OCI-LY7 (cell line): ENCODE measurements around the gene BRIP1. TPM values are rescaled to one million over a fixed set of nuclear protein-coding genes. Genes with fewer than 3 reads are reported as not detected.

Source experiments
- BruUV-seq: library from RNA; stranded (reverse); fragments of 400-500 nt; replicated peaks from 2 replicates; lab custom pipeline; 2021; lab: Mats Ljungman, UMichigan
- CTCF ChIA-PET: fragments of 300-600 bp; sonication (Branson Sonifier 250); formaldehyde crosslinking; loops from one replicate; lab custom pipeline; 2022; ENCODE audit warnings: antibody characterized with exemption; ENCODE audit not compliant: unreplicated experiment; lab: Charles Lee
- POLR2A ChIA-PET: fragments of 300-600 bp; sonication (Branson Sonifier 250); formaldehyde crosslinking; loops from one replicate; lab custom pipeline; 2022; ENCODE audit warnings: antibody characterized with exemption; lab: Charles Lee
- DNase-seq: peaks from one replicate; pipeline ENCODE4 v3.0.0-alpha.2; 2015; ENCODE audit warnings: low spot score
- H2AFZ ChIP-seq: fragments of 200-600 bp; sonication (generic), shearing (Covaris generic); 2 replicates; pipeline ENCODE4 v1.6.1; 2014; ENCODE audit warnings: mild to moderate bottlenecking, antibody characterized with exemption, low read length, moderate library complexity
- H3K27ac ChIP-seq: fragments of 200-600 bp; sonication (generic); 2 replicates; pipeline ENCODE4 v1.5.1; 2014; ENCODE audit warnings: mixed run types, low read depth, mild to moderate bottlenecking, moderate library complexity, low read length, inconsistent platforms; ENCODE audit not compliant: poor library complexity, severe bottlenecking
- H3K36me3 ChIP-seq: fragments of 200-600 bp; sonication (generic); 2 replicates; pipeline ENCODE4 v1.6.1; 2014; ENCODE audit warnings: mild to moderate bottlenecking, antibody characterized with exemption, low read length, moderate library complexity, mixed read lengths; ENCODE audit not compliant: insufficient read depth
- H3K4me1 ChIP-seq: fragments of 200-600 bp; sonication (generic); 2 replicates; pipeline ENCODE4 v1.5.1; 2014; ENCODE audit warnings: mild to moderate bottlenecking, low read length; ENCODE audit not compliant: insufficient read depth, poor library complexity, severe bottlenecking
- H3K4me2 ChIP-seq: fragments of 200-600 bp; sonication (generic); 2 replicates; pipeline ENCODE4 v1.6.1; 2014; ENCODE audit warnings: mild to moderate bottlenecking, low read length
- H3K4me3 ChIP-seq: fragments of 200-600 bp; sonication (generic); 2 replicates; pipeline ENCODE4 v1.5.1; 2014; ENCODE audit warnings: mild to moderate bottlenecking, low read depth, low read length; ENCODE audit not compliant: poor library complexity, severe bottlenecking
- H3K79me2 ChIP-seq: fragments of 200-600 bp; sonication (generic); 2 replicates; pipeline ENCODE4 v1.6.1; 2016; ENCODE audit warnings: low read depth, mild to moderate bottlenecking, low read length, moderate library complexity, mixed read lengths; ENCODE audit not compliant: insufficient read depth
- H3K9me2 ChIP-seq: fragments of 200-600 bp; sonication (generic); 2 replicates; pipeline ENCODE4 v1.6.1; 2016; ENCODE audit warnings: mild to moderate bottlenecking, low read length, mixed read lengths; ENCODE audit not compliant: insufficient read depth
- H3K9me3 ChIP-seq: fragments of 200-600 bp; sonication (generic); 2 replicates; pipeline ENCODE4 v1.6.1; 2014; ENCODE audit warnings: mild to moderate bottlenecking, mixed run types, low read length, mixed read lengths
- H4K20me1 ChIP-seq: fragments of 200-600 bp; sonication (generic); 2 replicates; pipeline ENCODE4 v1.6.1; 2014; ENCODE audit warnings: mild to moderate bottlenecking, antibody characterized with exemption, low read length, moderate library complexity, mixed read lengths; ENCODE audit not compliant: insufficient read depth
- EZH2phosphoT487 ChIP-seq: fragments of 200-600 bp; sonication (generic); IDR thresholded peaks from 2 replicates; pipeline ENCODE4 v1.6.1; 2018; ENCODE audit warnings: low read depth, borderline replicate concordance, mild to moderate bottlenecking, mixed run types, antibody characterized with exemption, low read length, moderate library complexity, mixed read lengths
- intact Hi-C: fragments of 100-400 bp; cut with micrococcal nuclease; formaldehyde crosslinking; loops from one replicate; pipeline ENCODE4 v1.10.0; 2022; ENCODE audit not compliant: unreplicated experiment
- total RNA-seq, 2 experiments: library from RNA; depleted of rRNA in 1 of 2; stranded (reverse); fragments of >200 nt in 1 of 2; shearing (Covaris generic) in 1 of 2; gene quantifications; 2 replicates each; pipeline ENCODE4 v1.2.3, GENCODE V29; 2014 to 2022
- TF ChIP-seq, protein P1 (sequence below): fragments of 200-600 bp; sonication (generic); conservative IDR thresholded peaks from 2 replicates; pipeline ENCODE4 v1.5.1; 2014; ENCODE audit warnings: mild to moderate bottlenecking, antibody characterized with exemption, low read length, moderate library complexity, mixed read lengths

BRIP1 gene
- total RNA-seq, 2 experiments from 2014 or later, result 32.5 to 33.8 TPM

DNA sequence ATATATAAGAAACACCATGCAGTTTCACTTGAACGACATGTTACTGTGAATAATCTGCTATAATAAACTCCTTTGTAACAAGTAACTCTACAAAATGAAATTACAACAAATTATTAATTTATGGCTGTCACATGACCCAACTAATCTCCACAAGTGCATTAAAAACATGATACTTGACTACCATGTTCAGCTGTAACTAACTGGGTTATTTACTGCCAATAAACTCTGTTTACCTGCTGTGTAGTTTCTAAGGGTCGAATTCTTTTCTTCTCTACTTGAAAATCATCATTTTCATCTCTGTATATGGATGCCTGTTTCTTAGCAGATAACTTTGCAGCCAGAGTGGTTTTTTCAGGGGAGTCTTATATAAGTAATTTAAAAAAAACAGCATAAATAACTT is 14.4 kb downstream of the BRIP1 start:
- Histone ChIP-seq H3K79me2 (peaks cover 9% of the 10 kb centered on the region), H3K4me3 (no peak overlapping the region), H3K27ac (no peak overlapping the region), H3K9me3 (no peaks in the 10 kb centered on the region), H2AFZ (no peak overlapping the region), H3K4me1 (no peaks in the 10 kb centered on the region), H4K20me1 (0 out of 2 replicates have a peak, but pooled peaks cover 6% of the 10 kb centered on the region), H3K4me2 (no peak overlapping the region), H3K36me3 (peaks cover 97% of the 10 kb centered on the region), H3K9me2 (no peaks in the 10 kb centered on the region)
- TF ChIP-seq, protein P1, sequence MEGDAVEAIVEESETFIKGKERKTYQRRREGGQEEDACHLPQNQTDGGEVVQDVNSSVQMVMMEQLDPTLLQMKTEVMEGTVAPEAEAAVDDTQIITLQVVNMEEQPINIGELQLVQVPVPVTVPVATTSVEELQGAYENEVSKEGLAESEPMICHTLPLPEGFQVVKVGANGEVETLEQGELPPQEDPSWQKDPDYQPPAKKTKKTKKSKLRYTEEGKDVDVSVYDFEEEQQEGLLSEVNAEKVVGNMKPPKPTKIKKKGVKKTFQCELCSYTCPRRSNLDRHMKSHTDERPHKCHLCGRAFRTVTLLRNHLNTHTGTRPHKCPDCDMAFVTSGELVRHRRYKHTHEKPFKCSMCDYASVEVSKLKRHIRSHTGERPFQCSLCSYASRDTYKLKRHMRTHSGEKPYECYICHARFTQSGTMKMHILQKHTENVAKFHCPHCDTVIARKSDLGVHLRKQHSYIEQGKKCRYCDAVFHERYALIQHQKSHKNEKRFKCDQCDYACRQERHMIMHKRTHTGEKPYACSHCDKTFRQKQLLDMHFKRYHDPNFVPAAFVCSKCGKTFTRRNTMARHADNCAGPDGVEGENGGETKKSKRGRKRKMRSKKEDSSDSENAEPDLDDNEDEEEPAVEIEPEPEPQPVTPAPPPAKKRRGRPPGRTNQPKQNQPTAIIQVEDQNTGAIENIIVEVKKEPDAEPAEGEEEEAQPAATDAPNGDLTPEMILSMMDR, result no peak
- no peak for TF ChIP-seq EZH2phosphoT487
- DNase-seq, result no peak
- ChIA-PET CTCF (no interaction called here), POLR2A (interaction anchor here (0.6 kb wide), 1 partner anchor 1069 kb away, joined by 5 read pairs; no protein-coding TSS in a partner anchor)
- BruUV-seq, result no TSS peak
- intact Hi-C loops, result no loop called here

DNA sequence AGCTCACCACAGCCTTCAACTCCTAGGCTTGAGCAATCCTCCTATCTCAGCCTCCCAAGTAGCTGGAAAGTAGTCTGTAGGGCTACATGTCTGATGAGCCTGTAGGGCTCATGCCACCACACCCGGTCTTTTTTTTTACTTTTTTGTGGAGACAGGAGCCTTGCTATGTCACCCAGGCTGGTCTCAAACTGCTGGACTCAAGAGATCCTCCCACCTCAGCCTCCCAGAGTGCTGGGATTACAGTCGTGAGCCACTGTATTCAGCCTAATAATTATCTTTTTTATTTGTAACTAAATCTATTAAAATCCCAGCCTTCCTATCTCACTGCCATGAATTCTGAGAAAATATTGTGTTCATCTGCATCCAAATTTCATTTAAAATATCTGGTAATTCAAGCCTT is 15.1 kb downstream of the BRIP1 start:
- 0 out of 2 replicates have a peak, but pooled peaks cover 6% of the 10 kb centered on the region for H4K20me1 ChIP-seq
- POLR2A ChIA-PET, result no interaction called here
- BruUV-seq, result no TSS peak
- no peaks in the 10 kb centered on the region for H3K4me1 ChIP-seq
- DNase-seq, result no peak
- peaks cover 96% of the 10 kb centered on the region for H3K36me3 ChIP-seq
- no peak overlapping the region for H3K27ac ChIP-seq
- H3K4me3 ChIP-seq, result no peak overlapping the region
- CTCF ChIA-PET, result no interaction called here
- no peak overlapping the region for H3K4me2 ChIP-seq
- H2AFZ ChIP-seq, result no peak overlapping the region
- H3K9me3 ChIP-seq, result no peaks in the 10 kb centered on the region
- no peak for TF ChIP-seq EZH2phosphoT487
- TF ChIP-seq, protein P1, result no peak
- intact Hi-C loops, result no loop called here
- H3K9me2 ChIP-seq, result no peaks in the 10 kb centered on the region
- H3K79me2 ChIP-seq, result peaks cover 8% of the 10 kb centered on the region

DNA sequence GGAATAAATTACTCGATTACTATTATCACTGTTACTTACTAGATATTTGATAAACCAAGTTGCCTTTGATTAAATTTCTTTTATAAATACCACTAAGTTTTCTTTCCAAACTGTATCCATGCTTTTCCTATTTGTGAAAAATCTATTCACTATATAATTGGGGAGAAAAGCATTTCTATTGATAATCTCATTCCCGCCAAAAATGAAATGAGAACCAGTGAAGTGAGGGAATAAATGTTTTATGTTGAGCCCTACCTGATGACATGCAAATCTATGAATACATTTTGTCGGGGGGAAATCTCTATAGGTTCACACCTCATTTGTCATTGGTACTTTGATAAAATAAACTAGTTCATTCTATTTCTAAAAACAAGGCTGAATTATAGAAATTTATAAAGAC is 15.7 kb downstream of the BRIP1 start:
- no peaks in the 10 kb centered on the region for H3K4me1 ChIP-seq
- 0 out of 2 replicates have a peak, but pooled peaks cover 1% of the 10 kb centered on the region for H4K20me1 ChIP-seq
- POLR2A ChIA-PET, result no interaction called here
- H3K27ac ChIP-seq, result no peak overlapping the region
- no TSS peak for BruUV-seq
- intact Hi-C loops, result no loop called here
- peaks cover 8% of the 10 kb centered on the region for H3K79me2 ChIP-seq
- H3K9me3 ChIP-seq, result no peaks in the 10 kb centered on the region
- H3K9me2 ChIP-seq, result no peaks in the 10 kb centered on the region
- no peak for DNase-seq
- no peak overlapping the region for H2AFZ ChIP-seq
- TF ChIP-seq, protein P1, result no peak
- TF ChIP-seq EZH2phosphoT487, result no peak
- no peak overlapping the region for H3K4me3 ChIP-seq
- no peak overlapping the region for H3K4me2 ChIP-seq
- H3K36me3 ChIP-seq, result peaks cover 96% of the 10 kb centered on the region
- CTCF ChIA-PET, result no interaction called here
